Kidney (tissue), 14 donors: ENCODE data around the gene NUDT3. TPM values are rescaled to one million over a fixed set of nuclear protein-coding genes. Genes with fewer than 3 reads are reported as not detected.
A peak's percentile ranks its signal among the peaks of the same experiment; 100 is the strongest.
"Not testable (repeated sequence)": the region's sequence is repeated elsewhere in the genome, so short reads cannot be mapped to it uniquely, and the experiment has no call there.

Experiments
- DNase-seq, 5 donors: peaks; one replicate each; pipeline ENCODE4 v3.0.0-alpha.2; 2013 to 2020
- FAIRE-seq: peaks from 2 replicates; lab custom pipeline; 2012; peaks lifted over from hg19 to GRCh38; lab: Jason Lieb, UNC
- H3K27ac ChIP-seq, 2 donors: one replicate each; pipeline ENCODE4 v1.7.0; 2013; ENCODE audit warnings: low read depth in 2 of 2, low read length in 2 of 2, inconsistent platforms in 1 of 2
- H3K27me3 ChIP-seq: one replicate; pipeline ENCODE4 v1.7.1; 2013; ENCODE audit warnings: low read length, inconsistent platforms; ENCODE audit not compliant: control insufficient read depth, insufficient read depth
- H3K36me3 ChIP-seq, 3 donors: one replicate each; pipeline versions ENCODE4 v1.7.0 to v1.7.1; 2013; ENCODE audit warnings: low read length in 3 of 3, control low read depth in 1 of 3, inconsistent platforms in 1 of 3; ENCODE audit not compliant: insufficient read depth in 3 of 3, control insufficient read depth in 2 of 3
- H3K4me1 ChIP-seq, 3 donors: one replicate each; pipeline versions ENCODE4 v1.7.0 to v1.7.1; 2013; ENCODE audit warnings: low read length in 3 of 3, inconsistent platforms in 1 of 3, low read depth in 1 of 3; ENCODE audit not compliant: control insufficient read depth in 2 of 3, insufficient read depth in 2 of 3
- H3K4me3 ChIP-seq, 3 donors: one replicate each; pipeline versions ENCODE4 v1.7.0 to v1.8.1; 2013; ENCODE audit warnings: low read length in 3 of 3, control low read depth in 1 of 3, inconsistent platforms in 1 of 3
- H3K9ac ChIP-seq, 3 donors: one replicate each; pipeline versions ENCODE4 v1.7.0 to v1.7.1; 2013; ENCODE audit warnings: low read length in 3 of 3, control low read depth in 1 of 3, inconsistent platforms in 1 of 3
- H3K9me3 ChIP-seq, 3 donors: one replicate each; pipeline versions ENCODE4 v1.7.0 to v1.7.1; 2013; ENCODE audit warnings: low read length in 3 of 3, control low read depth in 1 of 3, inconsistent platforms in 1 of 3; ENCODE audit not compliant: control insufficient read depth in 2 of 3, insufficient read depth in 1 of 3
- intact Hi-C: fragments of 100-400 bp; cut with DNase I; formaldehyde crosslinking; loops from one replicate; pipeline ENCODE4 v1.11.1; 2022
- polyA plus RNA-seq: library from polyadenylated mRNA; stranded (reverse); fragments of 350-450 nt; fragmentation: Illumina TruSeq; extraction: RNeasy Lipid Tissue Mini Kit (QIAGEN cat#74804); gene quantifications from one replicate; pipeline ENCODE4 v1.2.3, GENCODE V29; 2014; ENCODE audit warnings: low read depth, low replicate concordance; ENCODE audit not compliant: insufficient read depth
- total RNA-seq: library from RNA; stranded (reverse); fragmentation: NEBNext Ultra II Directional; extraction: Animal tissue kit (Norgen Biotek cat#: 25700); gene quantifications from one replicate; pipeline ENCODE4 v1.2.1, GENCODE V29; 2021
- TF ChIP-seq, protein P1 (sequence below): IDR thresholded peaks from 3 replicates; pipeline ENCODE4 v1.5.1; 2012; ENCODE audit warnings: mild to moderate bottlenecking, moderate library complexity, borderline replicate concordance; ENCODE audit not compliant: insufficient read depth; ENCODE audit errors: extremely low read depth
- donor health status: control.
- donor health status: control.
- donor health status: control.
- donor health status: control.
- donor health status: control.
- donor health status: DM: yes; HTN: yes; CAD: no.
- donor health status: Normal renal cell carcinoma (clear cell type).

The NUDT3 gene
- total and polyA plus RNA-seq, 2 donors from 2014 or later = 17.7 to 53.8 TPM

DNA sequence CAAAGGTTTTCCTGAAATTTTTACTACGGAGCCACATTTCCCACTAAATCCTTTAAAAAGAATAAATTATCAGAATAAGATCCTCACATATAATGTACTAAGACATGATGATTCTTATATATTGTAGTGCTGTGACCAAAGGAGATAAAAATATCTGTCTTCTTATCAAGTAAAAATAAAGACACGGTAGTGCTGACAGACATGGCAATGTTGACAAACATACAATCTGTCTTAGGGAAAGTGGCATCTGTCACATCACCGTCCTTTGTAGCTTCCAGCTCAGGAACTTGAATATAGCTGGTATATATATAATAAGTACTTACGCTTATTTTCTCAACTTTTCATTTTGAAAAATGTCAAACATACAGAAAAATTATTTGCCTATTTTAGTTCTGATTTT lies 66.8 kb downstream of the NUDT3 start:
- Histone ChIP-seq H3K36me3 (no peaks in the 10 kb centered on the region), H3K9ac (no peak overlapping the region), H3K4me1 (peaks cover 0 to 2% (median 0%) of the 10 kb centered on the region in 3 donors), H3K27me3 (no peaks in the 10 kb centered on the region), H3K27ac (no peak overlapping the region), H3K9me3 (no peaks in the 10 kb centered on the region), H3K4me3 (no peak overlapping the region)
- DNase-seq = no peak
- no peak for FAIRE-seq
- intact Hi-C loops = no loop called here
- TF ChIP-seq, protein P1, sequence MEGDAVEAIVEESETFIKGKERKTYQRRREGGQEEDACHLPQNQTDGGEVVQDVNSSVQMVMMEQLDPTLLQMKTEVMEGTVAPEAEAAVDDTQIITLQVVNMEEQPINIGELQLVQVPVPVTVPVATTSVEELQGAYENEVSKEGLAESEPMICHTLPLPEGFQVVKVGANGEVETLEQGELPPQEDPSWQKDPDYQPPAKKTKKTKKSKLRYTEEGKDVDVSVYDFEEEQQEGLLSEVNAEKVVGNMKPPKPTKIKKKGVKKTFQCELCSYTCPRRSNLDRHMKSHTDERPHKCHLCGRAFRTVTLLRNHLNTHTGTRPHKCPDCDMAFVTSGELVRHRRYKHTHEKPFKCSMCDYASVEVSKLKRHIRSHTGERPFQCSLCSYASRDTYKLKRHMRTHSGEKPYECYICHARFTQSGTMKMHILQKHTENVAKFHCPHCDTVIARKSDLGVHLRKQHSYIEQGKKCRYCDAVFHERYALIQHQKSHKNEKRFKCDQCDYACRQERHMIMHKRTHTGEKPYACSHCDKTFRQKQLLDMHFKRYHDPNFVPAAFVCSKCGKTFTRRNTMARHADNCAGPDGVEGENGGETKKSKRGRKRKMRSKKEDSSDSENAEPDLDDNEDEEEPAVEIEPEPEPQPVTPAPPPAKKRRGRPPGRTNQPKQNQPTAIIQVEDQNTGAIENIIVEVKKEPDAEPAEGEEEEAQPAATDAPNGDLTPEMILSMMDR = no peak

DNA sequence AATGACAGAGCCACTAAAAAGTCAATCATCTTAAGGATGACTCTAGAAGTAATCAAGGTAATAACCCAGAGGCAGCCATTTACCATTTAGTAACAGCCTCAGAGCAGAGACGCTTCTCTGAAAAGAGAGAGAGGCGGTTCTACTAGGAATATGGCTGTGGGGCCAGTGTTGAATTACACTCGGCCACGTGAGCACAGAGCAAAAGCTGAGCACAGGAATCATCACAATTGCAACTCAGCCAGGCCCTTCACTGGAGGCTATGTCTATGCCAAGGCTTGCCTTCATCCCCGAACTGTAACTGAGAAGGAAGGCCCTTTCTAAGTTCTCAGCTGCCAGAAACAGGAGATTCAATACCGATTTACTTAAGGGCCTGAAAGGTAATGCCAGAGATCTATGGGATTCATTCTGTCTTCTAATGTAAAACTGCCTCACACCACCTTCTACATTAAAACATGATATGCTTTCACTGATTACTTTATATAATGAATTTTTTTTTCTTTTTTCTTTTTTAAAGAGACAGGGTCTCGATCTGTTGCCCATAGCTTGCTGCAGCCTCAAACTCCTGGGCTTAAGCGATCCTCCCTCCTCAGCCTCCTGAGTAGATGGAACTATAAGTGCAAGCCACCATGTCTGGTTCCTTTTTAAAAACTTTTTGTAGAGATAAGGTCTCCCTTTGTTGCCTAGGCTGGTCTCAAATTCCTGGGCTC lies 67.6 kb downstream of the NUDT3 start:
- no peaks in the 10 kb centered on the region for H3K27me3 ChIP-seq
- no peaks in the 10 kb centered on the region for H3K36me3 ChIP-seq
- no peak overlapping the region for H3K9ac ChIP-seq
- no peak overlapping the region for H3K4me3 ChIP-seq
- H3K27ac ChIP-seq = no peak overlapping the region
- FAIRE-seq (no peak), DNase-seq (peak in 3 of 5 donors; percentile 68 to 80 (median 78))
- TF ChIP-seq, protein P1 = no peak
- peaks cover 0 to 2% (median 0%) of the 10 kb centered on the region in 3 donors for H3K4me1 ChIP-seq
- intact Hi-C loops = no loop called here
- H3K9me3 ChIP-seq = no peaks in the 10 kb centered on the region

DNA sequence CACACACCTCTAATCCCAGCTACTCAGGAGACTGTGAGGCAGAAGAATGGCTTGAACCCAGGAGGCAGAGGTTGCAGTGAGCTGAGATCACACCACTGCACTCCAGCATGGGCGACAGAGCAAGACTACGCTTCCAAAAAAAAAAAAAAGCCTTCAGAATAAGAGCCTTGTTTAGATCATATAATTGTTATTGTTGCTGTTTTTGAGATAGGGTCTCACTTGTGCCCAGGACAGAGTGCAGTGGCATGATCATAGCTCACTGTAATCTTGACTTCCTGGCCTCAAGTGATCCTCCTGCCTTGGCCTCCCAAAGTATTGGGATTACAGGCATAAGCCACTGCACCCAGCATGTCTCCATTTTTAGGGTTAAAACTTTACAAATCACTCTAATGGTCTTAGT lies 68.2 kb downstream of the NUDT3 start:
- H3K27ac ChIP-seq, H3K4me3 ChIP-seq, H3K4me1 ChIP-seq, H3K27me3 ChIP-seq, H3K9ac ChIP-seq, H3K9me3 ChIP-seq, intact Hi-C loops, FAIRE-seq, DNase-seq, H3K36me3 ChIP-seq: not testable (repeated sequence)

DNA sequence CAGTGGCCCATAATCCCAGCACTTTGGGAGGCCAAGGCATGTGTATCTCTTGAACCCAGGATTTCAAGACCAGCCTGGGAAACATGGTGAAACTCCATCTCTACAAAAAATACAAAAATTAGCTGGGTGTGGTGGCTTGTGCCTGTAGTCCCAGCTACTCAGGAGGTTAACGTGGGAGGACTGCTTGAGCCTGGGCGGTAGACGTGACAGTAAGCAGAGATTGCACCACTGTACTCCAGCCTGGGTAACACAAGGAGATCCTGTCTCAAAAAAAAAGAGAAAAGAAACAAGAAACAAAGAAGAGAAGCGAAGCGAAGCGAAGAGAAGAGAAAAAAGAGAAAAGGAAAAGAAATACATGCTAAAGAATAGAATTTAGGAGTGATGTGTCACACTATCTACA lies 69.2 kb downstream of the NUDT3 start:
- Histone ChIP-seq H3K27ac (no peak overlapping the region), H3K9ac (no peak overlapping the region), H3K27me3 (no peaks in the 10 kb centered on the region), H3K36me3 (no peaks in the 10 kb centered on the region), H3K4me3 (no peak overlapping the region), H3K4me1 (peaks cover 0 to 2% (median 0%) of the 10 kb centered on the region in 3 donors), H3K9me3 (no peaks in the 10 kb centered on the region)
- TF ChIP-seq, protein P1 = no peak
- DNase-seq (no peak), FAIRE-seq (no peak)
- intact Hi-C loops = no loop called here
